ENCODE measurements around the gene HIVEP3. TPM values are rescaled to one million over a fixed set of nuclear protein-coding genes. Genes with fewer than 3 reads are reported as not detected.

The HIVEP3 gene
- total RNA-seq, 1 experiment from 2014 or later, result 1.1 TPM

DNA sequence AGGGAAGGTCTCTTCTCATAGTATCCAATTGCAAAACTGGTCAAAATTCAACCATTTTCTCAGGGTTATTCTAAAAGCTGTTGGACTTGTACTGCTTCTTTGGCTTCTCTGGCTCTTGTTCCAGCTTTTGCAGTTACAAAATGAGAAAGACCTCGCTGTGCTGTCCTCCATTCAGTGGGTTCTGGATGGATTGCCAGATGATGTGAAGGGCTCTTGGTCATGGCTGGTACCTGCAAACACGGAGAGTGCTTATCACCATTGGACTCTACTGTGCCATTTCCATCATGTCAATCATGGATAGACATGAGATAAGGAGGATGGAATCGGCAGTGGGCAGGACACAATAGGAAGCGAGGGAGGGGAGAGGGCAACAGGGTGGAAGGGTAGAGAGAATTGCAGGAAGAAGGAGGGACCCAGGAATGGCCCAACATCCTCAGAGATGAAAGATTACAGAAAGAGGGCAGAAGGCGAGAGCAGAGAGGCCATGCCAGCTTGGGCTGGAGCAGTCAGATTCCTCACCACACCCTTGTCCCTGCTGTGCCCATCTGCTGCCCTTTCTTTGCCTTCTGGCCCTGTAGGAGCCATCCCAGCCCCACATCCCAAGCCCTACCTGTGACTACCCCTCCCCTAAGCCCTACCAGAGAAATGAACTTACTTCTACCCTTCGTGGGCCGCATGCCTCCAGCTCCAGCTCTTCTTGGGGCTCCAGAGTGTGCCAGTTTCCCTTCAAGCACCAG is 70.3 kb downstream of the HIVEP3 start:
- DNase-seq (ENCODE audit: low spot score), result no peak

DNA sequence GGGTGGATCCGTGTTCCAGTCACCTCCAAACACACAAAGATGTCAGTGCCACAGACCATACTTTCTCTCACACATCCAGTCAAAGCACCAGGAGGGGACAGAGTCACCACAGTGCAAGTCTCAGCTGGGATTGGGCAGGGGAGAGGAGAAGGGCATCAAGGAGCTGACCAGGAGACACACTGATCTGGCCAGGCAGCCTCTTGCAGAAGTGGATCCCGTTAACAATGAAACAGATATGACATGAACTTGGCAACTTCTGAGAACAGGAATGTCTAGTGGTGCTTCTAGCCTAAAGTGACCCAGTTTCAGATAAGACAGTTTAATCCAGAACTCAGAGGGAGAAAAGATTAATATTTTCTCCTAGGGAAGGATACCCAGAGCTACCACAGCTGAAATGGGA is 71.0 kb downstream of the HIVEP3 start:
- no peak for DNase-seq (ENCODE audit: low spot score)

- no peak for DNase-seq (ENCODE audit: low spot score)
Measured at GRCh38 chr1:41846625-41847405, 71.9 kb downstream of the HIVEP3 start.

- no peak for DNase-seq (ENCODE audit: low spot score)
Measured at GRCh38 chr1:41844781-41845272, 73.9 kb downstream of the HIVEP3 start.

DNA sequence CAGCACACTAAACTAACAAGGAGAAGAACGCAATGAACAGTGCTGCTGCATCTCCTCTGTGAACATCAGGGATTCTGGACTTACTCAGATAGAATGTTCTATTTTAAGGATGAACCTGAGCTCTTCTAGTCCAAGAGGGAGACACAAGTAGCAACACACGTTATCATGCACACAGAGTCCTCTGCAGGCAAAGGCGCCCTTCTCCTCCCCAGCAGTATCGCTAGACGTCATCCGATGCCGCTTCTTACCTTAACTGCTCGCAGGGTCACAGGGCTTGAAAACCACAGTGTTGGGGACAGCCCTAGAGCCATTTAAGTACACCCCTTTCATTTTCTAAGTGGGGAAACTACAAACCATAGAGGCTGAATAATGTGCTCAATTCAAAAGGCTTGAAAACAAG is 74.5 kb downstream of the HIVEP3 start:
- no peak for DNase-seq (ENCODE audit: low spot score)

- DNase-seq (ENCODE audit: low spot score), result no peak
Measured at GRCh38 chr1:41842993-41843755, 75.5 kb downstream of the HIVEP3 start.

- no peak for DNase-seq (ENCODE audit: low spot score)
Measured at GRCh38 chr1:41842326-41842725, 76.4 kb downstream of the HIVEP3 start.

- DNase-seq (ENCODE audit: low spot score), result peak; percentile 54
Measured at GRCh38 chr1:41840592-41841246, 78.0 kb downstream of the HIVEP3 start.

DNA sequence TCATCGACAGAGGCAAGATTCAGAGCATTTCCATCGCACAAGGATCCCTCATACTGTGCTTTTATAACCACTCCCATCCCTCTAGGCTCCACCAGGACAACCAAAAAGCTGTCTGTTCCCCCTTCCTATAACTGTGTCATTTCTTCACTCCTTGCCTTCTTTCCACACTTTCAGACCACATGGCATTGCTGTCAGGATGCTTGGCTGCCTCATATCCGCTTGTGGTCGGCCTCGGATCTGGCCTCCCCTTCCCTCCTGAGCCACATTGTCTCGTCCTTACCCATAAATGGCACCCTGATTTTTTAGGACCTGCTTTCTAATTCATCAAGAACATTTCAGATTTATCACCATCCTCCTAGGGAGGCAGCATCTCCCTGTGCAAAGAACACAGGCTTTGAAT is 80.5 kb downstream of the HIVEP3 start:
- DNase-seq (ENCODE audit: low spot score), result no peak

DNA sequence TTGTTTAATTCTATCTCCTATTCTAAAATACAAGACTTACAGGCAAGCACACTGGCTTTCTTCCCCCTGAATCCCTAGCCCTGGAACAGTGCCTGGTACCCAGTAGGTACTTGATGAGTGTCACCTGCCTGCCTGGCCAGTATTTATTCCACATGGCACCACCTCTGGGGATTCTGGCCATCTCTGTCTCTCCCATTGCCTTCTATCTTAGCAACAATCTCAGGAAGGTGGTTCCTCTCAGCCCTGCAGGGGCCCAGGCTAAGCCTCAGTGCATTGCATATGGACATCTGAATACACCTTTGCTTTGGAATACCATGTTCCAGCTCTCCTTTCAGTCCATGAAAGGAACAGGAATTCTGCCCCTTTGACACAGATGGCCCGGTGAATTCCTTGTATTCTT is 81.0 kb downstream of the HIVEP3 start:
- DNase-seq (ENCODE audit: low spot score), result no peak

DNA sequence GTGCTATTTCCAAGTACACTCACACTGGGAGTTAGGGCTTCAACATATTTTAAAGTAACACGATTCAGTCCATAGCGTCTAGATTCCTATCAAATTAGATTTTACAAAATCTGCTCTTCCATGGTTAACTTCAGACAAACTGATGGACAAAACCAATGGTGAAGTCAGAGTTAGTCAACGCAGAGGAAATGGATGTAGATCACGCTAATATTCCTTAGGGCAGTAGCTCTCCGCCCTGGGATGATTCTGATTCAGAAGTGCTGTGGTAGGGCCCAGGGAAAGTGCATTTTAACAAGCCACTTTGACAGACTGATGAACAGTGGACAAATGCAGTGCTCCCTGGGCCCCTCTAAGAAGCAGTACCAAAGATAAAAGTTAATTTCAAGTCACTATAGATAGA is 83.2 kb downstream of the HIVEP3 start:
- no peak for DNase-seq (ENCODE audit: low spot score)

DNA sequence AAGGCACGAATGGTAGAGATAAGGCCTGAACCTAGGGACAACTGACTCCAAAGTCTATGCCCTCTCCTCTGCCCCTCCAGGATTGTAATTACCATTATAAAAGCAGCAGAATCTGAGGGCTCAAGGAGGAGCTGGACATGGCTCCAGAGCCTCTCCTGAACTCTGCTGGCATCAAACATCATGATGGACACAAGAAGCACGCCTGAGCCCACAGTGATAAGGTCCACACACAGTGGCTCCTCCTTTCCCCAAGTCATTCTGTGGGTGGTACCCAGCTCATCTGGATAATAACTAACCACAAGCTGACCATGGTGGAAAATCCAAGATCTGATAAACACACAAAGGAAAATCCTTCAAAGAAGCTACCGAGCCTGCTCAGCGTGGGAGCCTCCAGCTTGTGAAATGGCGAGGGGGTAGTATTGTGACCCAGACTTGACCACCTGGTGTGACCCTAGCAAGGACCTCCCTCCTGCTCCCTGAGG is 85.2 kb downstream of the HIVEP3 start:
- no peak for DNase-seq (ENCODE audit: low spot score)

DNA sequence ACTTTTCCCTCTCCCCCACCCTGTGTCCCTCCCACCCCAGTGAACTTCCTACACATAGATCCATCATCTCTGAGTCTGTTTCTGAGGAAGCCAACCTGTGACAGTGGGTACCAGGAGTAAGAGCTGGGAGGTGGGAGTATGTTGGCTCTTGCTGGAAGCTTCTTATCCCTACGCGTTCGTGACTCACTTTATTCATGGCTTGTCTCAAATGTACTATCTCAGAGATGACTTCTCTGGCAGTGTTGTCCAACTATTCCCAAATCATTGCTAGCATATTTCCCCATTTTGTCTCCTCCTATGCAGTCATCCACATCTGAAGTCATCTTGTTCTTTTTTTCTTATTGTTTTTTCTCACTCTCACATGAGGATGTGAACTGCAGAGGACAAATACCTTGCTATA is 88.0 kb downstream of the HIVEP3 start:
- no peak for DNase-seq (ENCODE audit: low spot score)

- no peak for DNase-seq (ENCODE audit: low spot score)
Measured at GRCh38 chr1:41827991-41828570, 90.6 kb downstream of the HIVEP3 start.

DNA sequence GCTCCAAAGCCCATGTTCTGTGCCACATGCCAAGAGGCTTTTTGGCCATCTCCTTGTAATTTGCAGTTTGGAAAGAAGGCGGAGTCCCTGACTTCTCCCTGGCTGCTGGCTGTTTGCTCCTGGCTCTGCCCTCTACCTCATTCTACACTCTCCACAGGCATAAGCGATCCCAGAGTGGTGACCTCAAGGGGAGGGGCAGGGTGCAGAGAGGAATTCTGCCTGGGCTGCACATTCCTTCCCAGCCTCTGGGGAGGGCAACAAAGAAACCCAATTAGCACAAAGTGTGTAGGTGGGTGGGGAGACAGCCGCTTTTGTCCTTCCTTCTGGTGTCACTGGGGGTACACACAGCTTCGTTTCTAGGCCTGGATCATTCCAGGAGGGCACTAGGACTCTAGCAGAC is 95.3 kb downstream of the HIVEP3 start:
- DNase-seq (ENCODE audit: low spot score), result peak; percentile 50

DNA sequence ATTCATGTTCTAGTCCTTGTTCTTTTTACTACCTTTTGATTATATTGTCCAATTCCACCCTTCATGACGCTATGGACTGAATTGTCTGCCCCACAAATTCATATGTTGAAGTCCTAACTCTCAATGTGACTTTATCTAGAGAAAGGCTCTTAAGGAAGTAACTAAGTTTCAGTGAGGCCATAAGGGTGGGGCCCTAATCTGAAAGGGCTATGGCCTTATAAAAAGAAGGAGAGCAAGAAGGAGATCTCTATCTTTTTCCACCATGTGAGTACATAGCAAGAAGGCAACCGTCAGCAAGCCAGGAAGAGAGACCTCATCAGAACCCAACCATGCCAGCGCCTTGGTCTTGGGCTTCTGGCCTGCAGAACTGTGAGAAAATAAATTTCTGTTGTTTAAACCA is 95.9 kb downstream of the HIVEP3 start:
- no peak for DNase-seq (ENCODE audit: low spot score)

DNA sequence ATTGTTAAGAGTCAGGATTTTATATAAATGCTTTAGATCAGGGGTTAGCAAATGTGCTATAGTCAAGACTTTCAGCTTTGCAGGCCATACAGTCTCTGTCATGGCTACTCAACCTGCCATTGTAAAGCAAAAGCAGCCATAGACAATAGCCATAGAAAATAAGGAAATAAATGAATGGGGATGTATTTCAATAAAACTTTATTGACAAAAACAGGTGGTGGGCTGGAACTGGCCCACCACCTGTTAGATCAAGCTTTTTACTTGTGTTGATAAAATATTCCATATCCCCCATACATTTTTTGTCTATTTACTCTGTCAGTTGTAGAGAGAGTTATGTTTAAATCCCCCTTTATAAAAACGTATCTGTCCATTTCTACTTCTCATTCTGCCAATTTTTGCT is 98.9 kb downstream of the HIVEP3 start:
- DNase-seq (ENCODE audit: low spot score), result no peak

GRCh38 chr1:41819069-41819468 is 99.7 kb downstream of the HIVEP3 start:
- DNase-seq (ENCODE audit: low spot score), result no peak

DNA sequence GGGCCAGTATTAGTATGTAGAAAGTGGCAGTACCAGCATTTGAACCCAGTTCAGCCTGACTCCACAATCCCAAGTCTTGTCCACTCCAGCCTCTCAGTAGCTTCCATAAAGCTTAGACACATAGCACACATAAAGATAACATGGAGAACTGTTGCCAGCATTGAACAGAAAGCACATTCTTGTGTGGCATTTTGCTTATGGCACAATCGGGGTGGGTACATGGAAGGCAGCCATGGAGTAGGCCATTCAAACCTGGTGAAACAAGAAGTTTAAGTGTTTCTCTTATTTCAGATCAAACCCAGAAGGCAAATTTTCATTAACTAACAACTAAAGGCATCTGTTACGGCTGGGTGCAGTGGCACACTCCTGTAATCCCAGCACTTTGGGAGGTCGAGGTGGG is 102.7 kb downstream of the HIVEP3 start:
- DNase-seq (ENCODE audit: low spot score), result no peak

- DNase-seq (ENCODE audit: low spot score), result no peak
Measured at GRCh38 chr1:41813755-41814745, 104.7 kb downstream of the HIVEP3 start.

Measured in HT-29 (cell line).